KBM-7 (cell line): ENCODE results near the gene STEAP4.

Source experiments
- DNase-seq: peaks from one replicate; pipeline ENCODE4 v3.0.0-alpha.2; 2015
- in situ Hi-C: fragments of 300-500 bp; cut with MboI; formaldehyde crosslinking; loops from 2 replicates; pipeline ENCODE4 v1.14.3; 2020; ENCODE audit warnings: low sequenced_read_pairs, low pct_unique_long_range_greater_than_20kb, mixed read lengths

STEAP4 gene

GRCh38 chr7:88306590-88307048, at the start of gene STEAP4:
STEAP4 (minus strand) TSS chr7:88306894; CDS start chr7:88284269, 22,625 bp downstream.
- DNase-seq: peak; percentile 64
- in situ Hi-C loops: no loop called here

- in situ Hi-C loops: no loop called here
- DNase-seq: peak; percentile 26
These were observed 48.3 kb upstream of the STEAP4 start for GRCh38 chr7:88355011-88355410.

GRCh38 chr7:88350118-88350517, 43.4 kb upstream of the STEAP4 start:
- in situ Hi-C loops: no loop called here
- DNase-seq: no peak

DNA sequence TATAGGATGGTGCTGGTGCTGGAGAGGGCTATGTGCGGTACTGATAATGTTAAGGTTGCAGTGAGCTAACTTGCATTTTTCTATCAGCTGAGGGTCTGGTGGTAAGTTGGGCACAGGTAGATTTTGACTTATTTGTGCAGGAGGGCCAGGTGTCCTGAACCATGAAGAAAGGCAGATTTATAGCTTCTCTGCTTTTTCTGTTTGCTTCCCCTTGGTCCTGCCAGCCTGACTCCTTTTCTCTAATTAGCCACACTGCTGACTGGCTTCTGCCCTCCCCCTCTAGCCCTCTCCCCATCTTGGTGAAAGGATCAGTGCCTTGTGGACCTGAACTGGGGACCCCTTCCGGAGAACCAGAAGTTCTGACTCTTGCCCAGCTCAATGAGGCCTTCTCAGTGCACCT, 40.8 kb upstream of the STEAP4 start:
- in situ Hi-C loops: no loop called here
- DNase-seq: no peak

GRCh38 chr7:88347090-88347489, 40.4 kb upstream of the STEAP4 start:
- no peak for DNase-seq
- in situ Hi-C loops: no loop called here

DNA sequence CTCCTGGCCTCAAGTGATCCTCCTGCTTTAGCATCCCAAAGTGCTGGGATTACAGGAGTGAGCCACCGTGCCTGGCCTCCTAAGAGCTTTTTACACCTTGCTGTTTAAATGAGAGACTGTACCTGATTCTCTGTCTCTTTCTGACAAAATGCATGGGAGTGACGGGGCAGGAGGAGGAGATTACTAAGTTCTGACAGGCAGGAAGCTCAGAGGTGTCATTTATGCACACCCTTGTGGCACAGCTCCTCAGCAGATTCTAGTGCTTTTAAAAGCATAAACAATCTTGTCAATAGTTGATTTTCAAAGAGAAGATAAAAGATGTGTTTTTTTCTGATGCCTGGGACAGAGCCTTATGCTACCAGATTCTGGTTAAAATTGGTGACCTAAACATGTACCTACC, 39.7 kb upstream of the STEAP4 start:
- in situ Hi-C loops: no loop called here
- no peak for DNase-seq

GRCh38 chr7:88344956-88345832, 38.5 kb upstream of the STEAP4 start:
- in situ Hi-C loops: no loop called here
- DNase-seq: no peak

GRCh38 chr7:88344271-88344670, 37.6 kb upstream of the STEAP4 start:
- in situ Hi-C loops: no loop called here

GRCh38 chr7:88339195-88339922, 32.7 kb upstream of the STEAP4 start:
- DNase-seq: no peak
- in situ Hi-C loops: no loop called here

More at GRCh38 chr7:88344271-88344670, 37.6 kb upstream of the STEAP4 start:
- no peak for DNase-seq

DNA sequence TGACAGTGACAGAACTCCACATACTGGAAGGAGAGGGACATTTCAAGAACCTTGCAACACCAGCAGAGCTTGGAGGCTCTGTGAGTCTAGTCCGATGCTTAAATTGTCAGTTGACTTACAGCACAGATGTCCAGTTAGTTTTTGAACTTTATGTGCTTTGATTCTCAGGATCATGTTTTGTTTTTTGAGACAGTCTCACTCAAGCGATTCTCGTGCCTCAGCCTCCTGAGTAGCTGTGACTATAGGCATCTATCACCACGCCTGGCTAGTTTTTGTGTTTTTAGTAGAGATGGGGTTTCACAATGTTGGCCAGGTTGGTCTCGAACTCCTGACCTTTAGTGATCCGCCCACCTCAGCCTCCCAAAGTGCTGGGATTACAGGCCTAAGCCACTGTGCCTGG, 31.8 kb upstream of the STEAP4 start:
- in situ Hi-C loops: no loop called here
- no peak for DNase-seq

- DNase-seq: no peak
- in situ Hi-C loops: no loop called here
These were observed 30.9 kb upstream of the STEAP4 start for GRCh38 chr7:88337572-88337971.

DNA sequence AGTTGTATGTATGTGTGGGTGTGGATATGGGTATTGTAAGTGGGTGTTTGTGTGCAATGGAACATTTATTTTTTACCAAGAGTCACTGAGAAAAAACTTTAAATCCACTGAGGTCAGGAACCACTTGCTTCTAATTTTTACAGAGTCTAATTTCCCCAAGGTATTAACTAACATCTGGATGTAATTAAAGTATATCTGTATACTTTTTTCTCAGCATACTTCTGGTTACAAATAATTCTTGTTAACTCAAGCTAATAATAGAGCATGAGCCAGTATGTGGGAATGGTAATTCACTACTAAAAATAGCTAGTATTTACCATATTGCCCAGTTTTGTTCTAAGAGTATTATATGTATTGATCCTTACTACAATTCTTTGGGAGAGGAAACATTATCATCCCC, 24.6 kb upstream of the STEAP4 start:
- no peak for DNase-seq
- in situ Hi-C loops: no loop called here

GRCh38 chr7:88329532-88330463, 23.1 kb upstream of the STEAP4 start:
- in situ Hi-C loops: no loop called here
- DNase-seq: no peak

DNA sequence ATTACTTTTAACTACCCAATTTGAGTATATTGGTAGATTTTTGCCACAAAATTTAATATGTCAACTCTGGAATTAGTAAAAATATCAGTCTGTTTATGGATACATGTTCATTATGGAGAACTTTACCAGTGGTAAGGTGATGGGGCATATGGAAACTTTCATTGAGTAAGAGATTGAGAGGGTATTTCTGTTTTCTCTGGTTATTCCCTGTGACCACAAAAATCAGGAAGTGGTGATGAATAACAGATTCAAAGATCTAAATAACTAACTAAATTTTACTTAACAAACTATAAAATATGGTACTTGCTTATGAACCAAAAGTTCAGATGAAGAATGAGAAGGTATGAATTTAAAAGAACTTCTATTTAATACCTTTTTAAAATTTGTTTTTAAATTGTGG, 22.1 kb upstream of the STEAP4 start:
- DNase-seq: no peak
- in situ Hi-C loops: no loop called here

GRCh38 chr7:88324699-88325098, 18.0 kb upstream of the STEAP4 start:
- DNase-seq: no peak
- in situ Hi-C loops: no loop called here

GRCh38 chr7:88322151-88322550, 15.5 kb upstream of the STEAP4 start:
- in situ Hi-C loops: no loop called here
- DNase-seq: no peak

DNA sequence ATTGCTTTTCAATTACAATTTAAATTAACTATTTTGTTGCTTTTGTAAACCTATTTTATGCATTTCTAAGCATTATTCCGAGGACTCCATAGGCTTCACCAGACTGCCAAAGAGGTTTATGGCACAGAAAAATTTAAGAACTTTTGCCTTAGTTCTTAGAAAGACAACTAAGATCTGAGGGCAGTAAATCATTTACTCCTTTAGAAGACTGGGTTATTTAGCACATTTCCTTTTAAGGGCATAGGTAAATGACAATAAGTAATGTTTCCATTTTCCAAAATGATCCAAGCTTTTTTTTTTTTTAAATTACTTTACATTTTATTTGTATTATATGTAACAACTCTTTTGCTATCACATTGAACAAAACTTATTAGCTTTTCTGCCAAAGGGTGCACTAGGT, 15.0 kb upstream of the STEAP4 start:
- in situ Hi-C loops: no loop called here
- no peak for DNase-seq

DNA sequence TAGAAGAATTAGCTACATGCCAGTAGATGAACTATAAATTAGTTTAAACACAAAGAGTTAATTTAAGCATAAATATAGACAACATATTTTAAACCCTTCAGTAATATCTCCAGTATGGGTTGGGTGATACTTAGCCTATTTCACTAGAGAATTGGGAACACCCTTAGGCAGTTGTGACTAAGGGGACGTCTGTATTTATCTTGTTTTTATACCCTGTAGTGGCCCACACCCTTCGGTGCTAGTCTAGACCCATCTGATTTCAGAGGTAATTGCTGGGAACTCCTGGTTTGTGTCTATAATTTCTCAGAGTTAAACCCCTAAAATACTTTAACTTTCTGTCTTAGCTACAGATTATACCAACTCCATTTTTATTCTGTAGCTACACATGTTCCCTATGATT, 11.5 kb upstream of the STEAP4 start:
- no peak for DNase-seq
- in situ Hi-C loops: no loop called here

DNA sequence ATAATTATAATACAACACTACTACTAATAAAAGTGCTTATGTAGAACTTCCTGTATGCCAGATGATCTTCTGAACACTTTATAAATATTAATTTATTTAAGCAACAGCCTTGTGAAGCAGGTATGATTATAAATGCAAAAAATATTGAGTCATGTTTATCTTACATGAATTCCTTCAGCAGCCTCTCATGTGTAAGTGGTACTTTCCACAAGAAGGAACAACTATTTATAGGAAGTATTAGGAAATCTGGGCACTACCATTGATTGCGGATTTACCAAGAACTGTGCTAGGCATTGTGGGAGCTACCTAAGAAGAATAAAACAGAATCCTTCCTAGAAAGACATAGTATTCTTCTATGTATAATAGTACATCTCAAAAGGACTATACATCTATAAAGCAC, 10.7 kb upstream of the STEAP4 start:
- no peak for DNase-seq
- in situ Hi-C loops: no loop called here
